Endothelial cell of umbilical vein (primary cell): Measurements from ENCODE around the gene BASP1. TPM values are rescaled to one million over a fixed set of nuclear protein-coding genes. Genes with fewer than 3 reads are reported as not detected.

ENCODE experiments used
- BruUV-seq: library from RNA; stranded (reverse); fragments of 400-500 nt; replicated peaks from 2 replicates; lab custom pipeline; 2021; lab: Mats Ljungman, UMichigan
- CTCF ChIA-PET: fragments of 300-600, 350-600 bp; sonication (Branson Sonifier 250); formaldehyde crosslinking; loops from one replicate; lab custom pipeline; 2021; ENCODE audit warnings: antibody characterized with exemption, inconsistent platforms; lab: Charles Lee
- POLR2A ChIA-PET: fragments of 300-600, 350-600 bp; sonication (Branson Sonifier 250); formaldehyde crosslinking; loops from one replicate; lab custom pipeline; 2021; ENCODE audit warnings: antibody characterized with exemption, inconsistent platforms; lab: Charles Lee
- DNase-seq: peaks from one replicate; pipeline ENCODE4 v3.0.0-alpha.2; 2011; ENCODE audit warnings: low read depth, low spot score
- FAIRE-seq: peaks from 2 replicates; lab custom pipeline; 2011; peaks lifted over from hg19 to GRCh38; lab: Jason Lieb, UNC
- H2AFZ ChIP-seq: 2 replicates; pipeline ENCODE4 v1.6.0; 2012; ENCODE audit warnings: low read depth, low read length, control low read depth, inconsistent platforms
- H3K27ac ChIP-seq: 2 replicates; pipeline ENCODE4 v1.5.1; 2011; ENCODE audit warnings: low read depth, mild to moderate bottlenecking, control low read depth, low read length, moderate library complexity; ENCODE audit not compliant: insufficient read depth
- H3K27me3 ChIP-seq, 2 experiments: 2 replicates each; pipeline versions ENCODE4 v1.6.0 to v1.6.1; 2011; ENCODE audit warnings: low read length in 2 of 2, mixed read lengths in 1 of 2; ENCODE audit not compliant: control insufficient read depth in 2 of 2, insufficient read depth in 2 of 2
- H3K36me3 ChIP-seq, 2 experiments: 2 replicates in 1 of 2; 3 replicates in 1 of 2; pipeline ENCODE4 v1.5.1; 2011; ENCODE audit warnings: low read length in 2 of 2, mild to moderate bottlenecking in 1 of 2, moderate library complexity in 1 of 2; ENCODE audit not compliant: control insufficient read depth in 2 of 2, insufficient read depth in 2 of 2; ENCODE audit errors: extremely low read depth in 1 of 2
- H3K4me1 ChIP-seq: 3 replicates; pipeline ENCODE4 v1.5.1; 2011; ENCODE audit warnings: mild to moderate bottlenecking, low read length; ENCODE audit not compliant: control insufficient read depth, insufficient read depth; ENCODE audit errors: extremely low read depth
- H3K4me2 ChIP-seq: 2 replicates; pipeline ENCODE4 v1.6.1; 2011; ENCODE audit warnings: low read length, control low read depth, mixed read lengths; ENCODE audit not compliant: insufficient read depth
- H3K4me3 ChIP-seq, 3 experiments: fragments of 200-600 bp in 1 of 3; sonication (generic), shearing (Covaris generic) in 1 of 3; replicated peaks in 1 of 3; 2 replicates each; pipeline ENCODE4 v1.5.1; 2011 to 2016; ENCODE audit warnings: control low read depth in 3 of 3, low read length in 3 of 3, mild to moderate bottlenecking in 2 of 3, inconsistent platforms in 1 of 3, low read depth in 1 of 3, moderate library complexity in 1 of 3; ENCODE audit not compliant: insufficient read depth in 1 of 3
- H3K79me2 ChIP-seq: 2 replicates; pipeline ENCODE4 v1.6.0; 2012; ENCODE audit warnings: low read length, inconsistent platforms; ENCODE audit not compliant: control insufficient read depth, insufficient read depth
- H3K9ac ChIP-seq: replicated peaks from 2 replicates; pipeline ENCODE3; 2011; ENCODE audit warnings: low read length, control low read depth; ENCODE audit not compliant: insufficient read depth; ENCODE audit errors: extremely low read depth
- H3K9me1 ChIP-seq: replicated peaks from 3 replicates; pipeline ENCODE4 v1.6.0; 2011; ENCODE audit warnings: mild to moderate bottlenecking, low read length; ENCODE audit not compliant: control insufficient read depth, insufficient read depth; ENCODE audit errors: extremely low read depth
- H3K9me3 ChIP-seq: replicated peaks from 2 replicates; pipeline ENCODE4 v1.5.1; 2012; ENCODE audit warnings: low read length, inconsistent platforms; ENCODE audit not compliant: control insufficient read depth, insufficient read depth
- H4K20me1 ChIP-seq: replicated peaks from 2 replicates; pipeline ENCODE3; 2011; ENCODE audit warnings: mild to moderate bottlenecking, low read length; ENCODE audit not compliant: control insufficient read depth, insufficient read depth; ENCODE audit errors: extremely low read depth
- CTCF ChIP-seq, 2 donors: IDR thresholded peaks; 1 replicate in 1 of 2; 2 replicates in 1 of 2; pipeline ENCODE4 v1.5.1; 2011; ENCODE audit warnings: low read length in 2 of 2, mild to moderate bottlenecking in 2 of 2, moderate library complexity in 2 of 2, control low read depth in 1 of 2, inconsistent platforms in 1 of 2, low read depth in 1 of 2; ENCODE audit not compliant: insufficient read depth in 1 of 2; ENCODE audit errors: extremely low read depth in 1 of 2
- EZH2 ChIP-seq: IDR thresholded peaks from 2 replicates; pipeline ENCODE4 v1.6.1; 2012; ENCODE audit warnings: borderline replicate concordance, low read depth, mild to moderate bottlenecking, moderate library complexity, low read length, inconsistent platforms; ENCODE audit not compliant: severe bottlenecking
- FOS ChIP-seq: IDR thresholded peaks from 2 replicates; pipeline ENCODE4 v1.6.1; 2011; ENCODE audit warnings: mild to moderate bottlenecking, low read length, moderate library complexity, borderline replicate concordance; ENCODE audit not compliant: insufficient read depth
- GATA2 ChIP-seq: IDR thresholded peaks from 2 replicates; pipeline ENCODE4 v1.7.0; 2011; ENCODE audit warnings: low read depth, mild to moderate bottlenecking, moderate library complexity, mixed read lengths, low read length; ENCODE audit not compliant: insufficient read length, insufficient read depth
- JUN ChIP-seq: IDR thresholded peaks from 2 replicates; pipeline ENCODE4 v1.6.1; 2011; ENCODE audit warnings: borderline replicate concordance, low read depth; ENCODE audit not compliant: insufficient read length, insufficient read depth
- MAX ChIP-seq: IDR thresholded peaks from 2 replicates; pipeline ENCODE4 v1.6.1; 2011; ENCODE audit not compliant: insufficient read depth, insufficient read length
- MYC ChIP-seq: IDR thresholded peaks from one replicate; pipeline ENCODE4 v1.6.1; 2011; ENCODE audit warnings: mild to moderate bottlenecking, low read depth, low read length
- POLR2A ChIP-seq: IDR thresholded peaks from 2 replicates; pipeline ENCODE4 v1.6.1; 2012; ENCODE audit warnings: low read depth, mild to moderate bottlenecking, control low read depth, low read length
- POLR2AphosphoS5 ChIP-seq: IDR thresholded peaks from 2 replicates; pipeline ENCODE4 v1.6.1; 2012; ENCODE audit warnings: low read depth, mild to moderate bottlenecking, control low read depth, low read length, moderate library complexity; ENCODE audit not compliant: insufficient read depth
- dilution Hi-C: fragments of 300-500 bp; cut with MboI; formaldehyde crosslinking; loops from one replicate; pipeline ENCODE4 v1.15.0; 2019; ENCODE audit warnings: low sequenced_read_pairs; ENCODE audit not compliant: extremely low pct_ligation_motif_present
- intact Hi-C: fragments of 100-400 bp; cut with micrococcal nuclease; formaldehyde crosslinking; loops from one replicate; pipeline ENCODE4 v1.10.0; 2022
- polyA plus RNA-seq, 4 experiments: library from polyadenylated mRNA; depleted of rRNA in 3 of 4; stranded (reverse) in 3 of 4; unstranded in 1 of 4; fragments of >200 nt; gene quantifications; 2 replicates each; pipeline versions ENCODE4 v1.2.1 to v1.2.3, GENCODE V29; 2011 to 2012; ENCODE audit warnings: missing spikeins in 1 of 4
- total RNA-seq: library from RNA; stranded (reverse); gene quantifications from 2 replicates; pipeline ENCODE4 v1.2.3, GENCODE V29; 2021

BASP1 gene
- total and polyA plus RNA-seq, 2 donors (not counting 3 experiments of a cell fraction or from before 2014, with no cell fraction given) = 69.4 to 79.3 TPM

GRCh38 chr5:17305017-17305416, 87.6 kb downstream of the BASP1 start:
- no peaks in the 10 kb centered on the region for H3K79me2 ChIP-seq
- intact Hi-C loops = no loop called here
- H4K20me1 ChIP-seq = no peaks in the 10 kb centered on the region
- no peak overlapping the region for H3K4me3 ChIP-seq
- TF ChIP-seq POLR2A = no peak
- TF ChIP-seq JUN = no peak
- no peak for TF ChIP-seq MAX
- no peak for TF ChIP-seq EZH2
- no peak for TF ChIP-seq CTCF (IDR thresholded peaks at IDR 0.05; ENCODE audit: extremely low read depth in 1 of 2, insufficient read depth in 1 of 2, low read depth in 1 of 2, low read length in 2 of 2)
- no peak for TF ChIP-seq MYC
- TF ChIP-seq GATA2 = no peak
- no peak for TF ChIP-seq FOS
- TF ChIP-seq POLR2AphosphoS5 = no peak
- no peaks in the 10 kb centered on the region for H3K27me3 ChIP-seq
- H3K4me2 ChIP-seq = no peak overlapping the region
- no TSS peak for BruUV-seq
- H3K4me1 ChIP-seq = peaks cover 2% of the 10 kb centered on the region
- dilution Hi-C loops = no loop called here
- peak overlapping the region; percentile 33 for H2AFZ ChIP-seq
- H3K9me3 ChIP-seq = no peaks in the 10 kb centered on the region
- ChIA-PET CTCF (interaction anchor here (1.7 to 2.9 kb wide), 2 partner anchors 35 to 89 kb away, joined by 3 to 14 read pairs; no protein-coding TSS in a partner anchor), POLR2A (no interaction called here)
- FAIRE-seq (no peak), DNase-seq (no peak)
- no peaks in the 10 kb centered on the region for H3K9me1 ChIP-seq
- H3K27ac ChIP-seq = no peak overlapping the region
- no peaks in the 10 kb centered on the region for H3K36me3 ChIP-seq
- no peak overlapping the region for H3K9ac ChIP-seq
